ENCODE data around the gene RAET1G.
"Not testable (repeated sequence)": the region's sequence is repeated elsewhere in the genome, so short reads cannot be mapped to it uniquely, and the experiment has no call there.

The RAET1G gene

DNA sequence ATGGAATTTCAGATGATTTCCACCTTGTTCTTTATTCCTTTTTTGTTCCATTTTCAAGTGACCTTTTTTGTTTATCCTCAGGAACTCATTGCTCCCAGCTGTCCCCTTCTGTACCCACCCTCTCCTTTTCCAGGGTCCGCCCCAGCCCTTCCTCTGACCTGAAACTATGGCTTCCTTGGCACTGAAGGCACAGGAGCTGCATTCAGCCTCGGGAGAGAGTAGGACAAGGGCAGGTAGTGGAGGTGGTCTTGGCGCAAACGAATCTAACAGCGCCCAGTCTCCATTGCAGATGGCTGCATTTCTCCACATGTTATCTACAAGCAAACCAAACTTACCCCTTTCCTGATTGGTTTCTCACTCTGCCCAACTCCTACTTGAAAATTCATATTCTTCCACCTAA, 10.1 kb upstream of the RAET1G start:
- DNase-seq, result no peak

DNA sequence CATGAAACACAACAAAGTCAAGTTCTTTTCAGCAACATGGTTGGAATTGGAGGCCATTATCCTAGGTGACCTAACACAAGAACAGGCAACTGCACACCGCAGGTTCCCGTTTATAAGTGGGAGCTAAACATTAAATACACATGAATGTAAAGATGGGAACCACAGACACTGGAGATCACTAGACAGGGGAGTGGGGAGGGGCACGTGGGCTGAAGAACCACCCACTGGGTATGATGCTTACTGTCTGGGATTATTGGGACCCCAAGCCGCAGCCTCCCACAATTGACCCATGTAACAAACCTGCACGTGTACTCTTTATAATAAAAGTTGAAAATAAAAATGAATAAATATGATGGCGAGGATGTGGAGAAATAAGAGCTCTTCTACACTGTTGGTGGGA, 8.6 kb upstream of the RAET1G start:
- DNase-seq, result no peak

DNA sequence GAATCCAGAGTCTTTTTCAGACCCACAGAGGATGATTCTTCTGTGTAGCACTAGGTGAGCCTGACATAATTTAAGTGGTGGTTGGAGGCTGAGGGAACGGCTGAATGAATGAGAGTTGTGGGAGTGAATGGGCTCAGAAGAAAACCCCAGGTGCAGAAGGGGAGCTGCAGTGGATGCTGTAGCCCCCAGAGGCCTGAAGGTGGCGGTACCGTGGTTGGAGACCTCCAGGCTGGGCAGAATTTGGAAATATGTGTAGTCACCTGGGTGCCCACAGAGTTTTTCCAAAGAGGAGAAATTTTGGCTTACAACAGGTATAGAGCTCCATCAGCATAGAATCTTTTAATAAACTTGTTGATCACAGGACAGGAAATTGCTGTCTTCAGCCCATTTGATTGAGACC, 6.5 kb upstream of the RAET1G start:
- DNase-seq, result no peak

- DNase-seq, result not testable (repeated sequence)
Observed at GRCh38 chr6:149927025-149927424, 4.1 kb upstream of the RAET1G start.

- DNase-seq, result peak; percentile 76 to 78
Observed at GRCh38 chr6:149925974-149926777, 3.3 kb upstream of the RAET1G start.

- DNase-seq, result no peak
Observed at GRCh38 chr6:149925253-149925973, 2.5 kb upstream of the RAET1G start.

- no peak for DNase-seq
Observed at GRCh38 chr6:149924933-149925252, 2.0 kb upstream of the RAET1G start.

DNA sequence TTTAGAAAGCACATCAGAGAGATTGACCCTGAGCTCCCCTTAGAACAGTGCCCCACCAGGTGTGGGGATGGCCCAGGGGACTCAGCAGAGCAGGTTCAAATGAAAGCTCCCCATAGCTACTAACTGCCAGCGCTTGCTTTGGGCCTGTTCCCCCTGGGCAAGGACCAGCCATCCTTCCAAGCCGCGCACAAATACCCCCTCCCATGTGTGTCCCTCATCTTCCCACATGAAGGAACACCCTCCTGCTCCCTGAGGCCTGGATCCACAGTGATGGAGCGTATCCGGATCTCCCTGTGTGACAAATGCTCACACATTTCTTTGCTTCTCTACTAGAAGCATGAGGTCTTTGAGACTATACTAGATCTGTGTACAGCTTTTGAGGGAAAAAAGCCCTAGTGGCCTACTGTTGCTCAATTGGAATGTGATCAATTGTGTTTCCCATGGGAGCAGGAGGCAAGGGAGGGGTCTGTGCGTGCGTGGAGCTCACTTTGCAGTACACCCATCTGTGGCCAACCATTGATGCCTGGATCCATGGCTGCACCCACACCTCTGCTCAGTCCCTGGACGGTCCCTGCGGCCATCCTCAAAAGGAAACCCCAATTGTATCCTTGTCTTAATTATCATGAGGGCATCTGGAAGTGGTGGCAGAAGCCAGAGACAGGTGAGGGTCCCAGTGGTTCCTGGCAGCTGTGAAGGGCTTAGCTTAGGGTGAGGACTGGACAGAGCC, 1.4 kb upstream of the RAET1G start:
- DNase-seq, result no peak

- DNase-seq, result no peak
Observed at GRCh38 chr6:149923327-149923986, 536 bp upstream of the RAET1G start.

GRCh38 chr6:149922091-149922490, 830 bp downstream of the RAET1G start:
- not testable (repeated sequence) for DNase-seq

- no peak for DNase-seq
Observed at GRCh38 chr6:149921361-149921760, 1.6 kb downstream of the RAET1G start.

GRCh38 chr6:149919834-149920225, 3.1 kb downstream of the RAET1G start:
- no peak for DNase-seq

DNA sequence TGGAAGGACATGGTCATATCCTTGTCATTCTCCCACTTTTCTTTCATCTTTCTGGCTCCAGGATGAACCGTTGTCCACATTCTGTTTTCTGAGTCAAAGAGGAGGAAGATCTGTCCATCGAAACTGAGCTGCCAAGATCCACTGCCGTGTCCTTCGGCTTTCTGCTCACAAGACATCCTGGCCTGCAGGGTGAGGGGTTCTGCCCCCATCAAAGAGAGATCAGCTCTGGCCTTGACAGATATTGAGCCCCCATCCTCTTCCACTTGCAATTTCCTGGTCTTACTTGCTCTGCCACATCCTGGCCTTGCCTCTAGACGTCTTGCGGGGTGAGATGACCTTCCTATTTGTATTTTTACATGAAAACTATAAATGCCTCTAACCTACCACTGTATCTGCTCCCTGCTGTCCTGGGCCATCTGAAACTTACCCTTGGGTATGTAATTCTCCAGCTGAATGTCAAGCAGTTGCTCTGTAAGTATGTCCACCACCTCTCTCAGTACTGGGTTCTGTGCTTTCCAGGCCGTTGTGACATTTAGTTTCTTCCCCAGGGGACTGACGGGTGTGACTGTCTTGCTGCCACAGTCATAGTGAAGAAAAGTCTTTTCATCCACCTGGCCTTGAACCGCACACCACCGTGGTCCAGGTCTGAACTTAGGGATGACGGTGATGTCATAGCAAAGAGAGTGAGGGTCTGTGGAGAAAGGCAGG, 3.6 kb downstream of the RAET1G start:
- DNase-seq, result not testable (repeated sequence)

GRCh38 chr6:149918151-149918905, 4.6 kb downstream of the RAET1G start:
- DNase-seq, result no peak

DNA sequence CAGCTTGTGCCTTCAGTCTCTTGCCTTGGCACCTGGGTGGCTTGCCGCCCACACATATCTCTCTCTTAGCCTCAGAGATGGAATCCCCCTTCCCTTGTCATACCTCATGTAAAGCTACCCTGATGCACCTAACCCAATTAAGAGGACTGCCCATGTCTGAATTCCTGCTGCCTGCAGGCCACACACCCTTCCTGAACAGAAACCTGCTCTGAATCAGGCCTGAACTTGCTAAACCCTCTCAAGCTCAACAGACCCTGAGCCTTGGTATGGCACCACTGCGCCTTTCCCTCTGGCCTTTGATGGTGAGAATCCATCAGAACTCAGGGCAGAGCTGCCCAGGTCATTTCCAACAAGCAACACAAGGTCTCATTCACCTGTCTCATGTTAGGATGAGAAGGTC, 5.2 kb downstream of the RAET1G start:
- DNase-seq, result no peak

DNA sequence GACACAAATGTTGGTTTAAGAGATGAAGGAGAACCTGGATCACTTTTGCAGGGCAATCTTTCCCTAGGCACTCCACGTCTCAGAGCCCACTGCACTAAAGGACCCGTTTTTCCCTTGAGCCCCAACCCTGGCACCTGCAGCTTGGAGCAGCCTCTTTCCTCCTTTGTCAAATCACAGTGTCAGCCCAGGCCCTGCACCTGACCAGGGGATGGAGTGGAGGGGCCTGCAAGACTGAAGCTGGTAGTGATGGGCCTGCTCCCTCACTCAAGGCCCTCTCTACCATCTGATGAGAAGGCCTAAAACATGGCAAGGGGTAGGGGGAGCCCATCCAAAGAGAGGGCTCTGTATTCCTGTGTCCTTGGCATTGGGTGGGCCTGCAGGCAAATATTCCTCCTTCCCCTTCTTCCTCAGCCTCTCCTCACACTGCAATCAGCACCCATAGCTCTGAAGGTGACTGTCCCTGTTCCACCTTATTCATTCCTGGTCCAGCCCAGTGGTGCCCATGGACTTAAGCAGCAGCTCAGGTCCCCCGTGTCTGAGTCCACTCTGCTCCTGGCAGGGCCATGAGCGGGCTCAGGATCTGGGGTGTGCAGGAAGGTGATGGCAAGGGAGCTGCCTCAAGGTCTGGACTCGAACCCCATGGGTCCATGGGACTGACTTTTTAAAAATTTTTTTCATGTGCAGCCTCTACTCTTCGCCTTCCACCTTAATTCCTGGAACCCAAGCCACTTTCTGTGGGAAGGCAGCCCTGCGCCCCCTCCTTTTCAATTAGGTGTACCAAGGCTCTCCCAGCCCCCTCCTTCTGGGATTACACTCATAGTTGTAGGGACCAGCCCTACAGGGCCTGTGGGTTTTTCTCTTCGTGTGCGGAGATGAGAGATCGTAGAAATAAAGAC, 6.7 kb downstream of the RAET1G start:
- no peak for DNase-seq

DNA sequence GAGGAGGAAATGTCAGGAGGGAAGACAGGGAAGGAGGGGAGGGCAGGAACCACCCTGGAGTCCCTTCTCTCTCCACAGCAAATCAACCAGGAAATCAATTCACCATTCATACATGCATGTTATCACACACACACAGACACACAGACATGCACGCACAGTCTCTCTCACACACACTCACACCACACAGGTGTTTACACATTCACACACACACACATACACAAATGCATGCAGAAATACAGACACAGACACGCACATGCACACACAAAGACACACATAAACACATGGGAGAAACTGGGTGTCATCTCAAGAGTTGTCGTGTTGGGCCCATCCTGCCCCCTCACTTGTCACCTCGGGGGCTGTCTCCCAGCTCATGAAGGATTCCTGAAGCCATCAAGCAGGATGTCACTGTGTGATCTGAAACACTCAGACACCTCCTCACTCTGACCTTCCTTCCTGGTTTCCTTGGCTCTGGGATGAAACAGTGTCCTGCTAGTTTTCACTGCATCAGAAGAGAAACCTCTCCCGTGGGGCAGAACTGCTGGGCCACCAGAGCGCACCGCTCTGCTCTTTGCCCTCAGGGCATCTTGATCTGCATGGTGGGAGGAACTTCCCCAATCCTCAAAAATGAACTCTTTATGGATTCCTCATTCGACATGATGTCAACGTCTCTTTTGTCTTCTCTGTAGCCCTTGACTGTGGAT, 9.2 kb downstream of the RAET1G start:
- DNase-seq, result no peak

DNA sequence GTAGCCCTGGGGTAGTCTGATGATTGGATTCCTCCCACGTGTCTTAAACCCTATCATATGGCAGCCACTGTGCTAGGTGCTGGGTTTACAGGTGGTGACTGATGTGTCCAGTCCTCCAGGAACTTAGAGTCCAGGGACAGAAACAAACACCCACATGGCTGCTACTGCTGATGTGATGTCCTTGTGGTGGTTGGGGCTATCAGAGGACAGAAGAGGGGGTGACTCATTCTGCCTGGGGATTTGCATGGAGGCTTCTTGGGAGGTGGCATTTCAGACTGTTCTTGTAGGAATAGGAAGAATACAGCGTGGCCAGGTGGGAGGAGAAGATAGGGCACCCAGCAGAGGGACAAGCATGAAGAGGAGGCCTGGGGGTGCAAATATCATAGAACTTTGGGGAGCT, 9.8 kb downstream of the RAET1G start:
- DNase-seq, result no peak

DNA sequence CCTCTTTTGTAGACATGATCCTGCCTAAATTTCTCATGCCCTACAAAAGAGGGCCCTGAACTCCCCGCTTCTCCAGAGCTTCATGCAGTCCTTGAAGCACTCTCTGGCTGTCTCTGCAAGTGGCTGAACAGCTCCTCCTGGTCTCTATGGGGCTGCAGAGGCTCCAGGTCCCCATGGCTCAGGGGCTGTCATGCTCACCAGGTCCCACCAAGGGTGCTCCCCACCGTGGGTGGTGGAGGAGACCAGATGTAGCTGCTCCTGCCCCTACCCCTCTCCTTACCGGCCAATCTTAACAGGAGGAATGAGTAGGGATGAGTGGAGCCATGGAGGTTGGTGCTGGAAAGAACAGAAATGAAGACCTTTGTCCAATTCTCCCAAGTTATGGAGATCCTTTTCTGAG, 10.2 kb downstream of the RAET1G start:
- DNase-seq, result not testable (repeated sequence)

DNA sequence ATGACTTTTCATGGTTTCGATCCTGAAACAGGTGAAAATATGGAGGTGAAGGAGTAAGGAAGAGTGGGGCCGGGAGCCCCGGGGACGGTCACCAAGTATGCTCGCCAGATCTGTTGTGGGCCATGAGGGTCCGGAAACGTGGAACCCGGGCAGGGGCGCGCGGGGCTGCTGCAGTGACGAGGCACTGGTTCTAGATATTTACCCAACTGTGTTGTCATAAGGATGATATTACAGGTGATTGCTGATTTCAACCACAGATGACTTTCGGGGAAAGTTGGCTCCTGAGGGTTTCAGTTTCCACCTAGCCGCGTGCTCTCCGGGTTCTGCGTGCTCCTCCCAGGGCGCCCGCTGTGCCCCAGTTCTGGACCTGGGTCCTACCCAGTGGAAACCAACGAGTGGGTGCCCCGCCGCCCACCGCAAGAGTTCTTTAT, 12.2 kb downstream of the RAET1G start:
- no peak for DNase-seq

Data from NCI-H2081 (cell line).